ENCODE data around the gene EXOC6B. TPM values are rescaled to one million over a fixed set of nuclear protein-coding genes. Genes with fewer than 3 reads are reported as not detected.

The EXOC6B gene
- total and polyA plus RNA-seq, 9 of the 15 experiments (the other 6 are each of a cell fraction or from before 2014, with no cell fraction given): 0.28 to 4.2 (median 2.0) TPM

DNA sequence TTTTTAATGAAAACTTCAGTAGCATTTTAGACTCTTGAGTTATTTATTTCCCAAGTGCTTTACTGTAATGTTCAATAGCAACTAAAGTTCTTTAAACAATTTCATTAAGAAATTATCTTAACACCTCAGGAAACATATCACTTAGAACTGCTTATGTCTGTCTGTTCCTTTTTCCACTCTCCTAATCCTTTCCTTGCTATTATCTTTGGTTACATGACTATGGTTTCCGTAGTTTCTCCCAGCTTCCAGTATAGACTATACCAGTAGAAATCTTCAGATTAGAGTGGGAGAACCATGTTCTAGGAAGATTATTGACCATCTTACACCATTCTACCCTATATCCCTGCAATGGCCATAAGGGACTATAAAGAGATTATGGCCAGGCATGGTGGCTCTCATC lies 280.0 kb downstream of the EXOC6B start:
- Histone ChIP-seq H3K9me1 (ENCODE audit: control insufficient read depth, insufficient read depth, low read length) (no peaks in the 10 kb centered on the region), H3K79me2 (ENCODE audit: control insufficient read depth, insufficient read depth, low read length) (no peaks in the 10 kb centered on the region), H3K27ac (ENCODE audit: extremely low read depth, low read depth, low read length) (peak overlapping the region; percentile 27), H3K9ac (ENCODE audit: insufficient read depth in 1 of 2, low read depth in 2 of 2, low read length in 2 of 2) (no peak overlapping the region), H3K4me3 (no peak overlapping the region), H3K4me1 (replicated peaks in 1 of 2; ENCODE audit: control insufficient read depth in 2 of 2, insufficient read depth in 2 of 2, low read length in 2 of 2) (peaks cover 0 to 27% of the 10 kb centered on the region in 2 experiments; a peak in 4 of 5 replicates), H3K27me3 (ENCODE audit: control insufficient read depth in 2 of 2, insufficient read depth in 2 of 2, low read length in 2 of 2) (no peaks in the 10 kb centered on the region), H3K36me3 (ENCODE audit: control insufficient read depth, insufficient read depth, low read length) (no peaks in the 10 kb centered on the region), H3K4me2 (ENCODE audit: insufficient read depth, low read length) (no peak overlapping the region), H3K9me3 (replicated peaks; ENCODE audit: control insufficient read depth, insufficient read depth, low read depth, low read length) (no peaks in the 10 kb centered on the region), H2AFZ (ENCODE audit: low read depth, low read length) (peak overlapping the region; percentile 49; the same call in 1 of the 2 replicates), H4K20me1 (replicated peaks; ENCODE audit: control insufficient read depth, insufficient read depth, low read length) (no peaks in the 10 kb centered on the region)
- WGBS (ENCODE audit: insufficient coverage, low coverage, missing lambda C conversion rate): 7% methylated on average over 1 of the region's 1 CpG
- BruUV-seq (replicated peaks): no TSS peak
- POLR2A ChIA-PET: no interaction called here
- no peak for DNase-seq (ENCODE audit: extremely low read depth in 1 of 4, low spot score in 3 of 4)
- FAIRE-seq: peak; percentile 51
- ATAC-seq: peak; percentile 19
- CTCF ChIA-PET (ENCODE audit: low intra/inter-chr PET ratio): no interaction called here
- intact Hi-C loops (cut with micrococcal nuclease): no loop called here
- in situ Hi-C loops (cut with MboI): no loop called here
- TF ChIP-seq, protein P1, sequence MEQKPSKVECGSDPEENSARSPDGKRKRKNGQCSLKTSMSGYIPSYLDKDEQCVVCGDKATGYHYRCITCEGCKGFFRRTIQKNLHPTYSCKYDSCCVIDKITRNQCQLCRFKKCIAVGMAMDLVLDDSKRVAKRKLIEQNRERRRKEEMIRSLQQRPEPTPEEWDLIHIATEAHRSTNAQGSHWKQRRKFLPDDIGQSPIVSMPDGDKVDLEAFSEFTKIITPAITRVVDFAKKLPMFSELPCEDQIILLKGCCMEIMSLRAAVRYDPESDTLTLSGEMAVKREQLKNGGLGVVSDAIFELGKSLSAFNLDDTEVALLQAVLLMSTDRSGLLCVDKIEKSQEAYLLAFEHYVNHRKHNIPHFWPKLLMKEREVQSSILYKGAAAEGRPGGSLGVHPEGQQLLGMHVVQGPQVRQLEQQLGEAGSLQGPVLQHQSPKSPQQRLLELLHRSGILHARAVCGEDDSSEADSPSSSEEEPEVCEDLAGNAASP (IDR thresholded peaks at IDR 0.05): no peak
- TF ChIP-seq MTF1 (CRISPR knock-in tag; IDR thresholded peaks at IDR 0.05; ENCODE audit: borderline replicate concordance) (no peak), ZFP1 (CRISPR knock-in tag; IDR thresholded peaks at IDR 0.05) (no peak), TAL1 (IDR thresholded peaks at IDR 0.05) (peak; percentile 72), CHD2 (IDR thresholded peaks at IDR 0.05; ENCODE audit: low read depth, low read length) (no peak), ZNF561 (CRISPR knock-in tag; conservative IDR thresholded peaks at IDR 0.05) (no peak), CBFA2T2 (conservative IDR thresholded peaks at IDR 0.05) (peak; percentile 64), HSF4 (CRISPR knock-in tag; IDR thresholded peaks at IDR 0.05; ENCODE audit: borderline replicate concordance) (no peak), TEAD1 (CRISPR knock-in tag; IDR thresholded peaks at IDR 0.05) (no peak), RAD21 (CRISPR knock-in tag; conservative IDR thresholded peaks at IDR 0.05 in 1 of 2, IDR thresholded peaks at IDR 0.05 in 1 of 2) (no peak), ZKSCAN1 (IDR thresholded peaks at IDR 0.05; ENCODE audit: low read depth, low read length) (no peak), CC2D1A (IDR thresholded peaks at IDR 0.05) (no peak), ZSCAN29 (IDR thresholded peaks at IDR 0.05) (no peak), ZNF184 (CRISPR knock-in tag; IDR thresholded peaks at IDR 0.05) (no peak), RBM22 (IDR thresholded peaks at IDR 0.05; ENCODE audit: low read depth, low read length, poor library complexity, severe bottlenecking) (no peak), ZNF551 (CRISPR knock-in tag; IDR thresholded peaks at IDR 0.05) (no peak), EP300 (IDR thresholded peaks at IDR 0.05; ENCODE audit: low read length) (no peak), PCBP2 (IDR thresholded peaks at IDR 0.05; ENCODE audit: low read depth, low read length, poor library complexity, severe bottlenecking) (no peak), JUN (IDR thresholded peaks at IDR 0.05; ENCODE audit: borderline replicate concordance, low read depth, low read length) (no peak), JUN (CRISPR knock-in tag; IDR thresholded peaks at IDR 0.05; ENCODE audit: borderline replicate concordance) (no peak), YBX1 (IDR thresholded peaks at IDR 0.05) (no peak), RB1 (IDR thresholded peaks at IDR 0.05; ENCODE audit: low read depth) (no peak), ZFX (CRISPR knock-in tag; IDR thresholded peaks at IDR 0.05) (no peak)
- TF ChIP-seq, protein P2, sequence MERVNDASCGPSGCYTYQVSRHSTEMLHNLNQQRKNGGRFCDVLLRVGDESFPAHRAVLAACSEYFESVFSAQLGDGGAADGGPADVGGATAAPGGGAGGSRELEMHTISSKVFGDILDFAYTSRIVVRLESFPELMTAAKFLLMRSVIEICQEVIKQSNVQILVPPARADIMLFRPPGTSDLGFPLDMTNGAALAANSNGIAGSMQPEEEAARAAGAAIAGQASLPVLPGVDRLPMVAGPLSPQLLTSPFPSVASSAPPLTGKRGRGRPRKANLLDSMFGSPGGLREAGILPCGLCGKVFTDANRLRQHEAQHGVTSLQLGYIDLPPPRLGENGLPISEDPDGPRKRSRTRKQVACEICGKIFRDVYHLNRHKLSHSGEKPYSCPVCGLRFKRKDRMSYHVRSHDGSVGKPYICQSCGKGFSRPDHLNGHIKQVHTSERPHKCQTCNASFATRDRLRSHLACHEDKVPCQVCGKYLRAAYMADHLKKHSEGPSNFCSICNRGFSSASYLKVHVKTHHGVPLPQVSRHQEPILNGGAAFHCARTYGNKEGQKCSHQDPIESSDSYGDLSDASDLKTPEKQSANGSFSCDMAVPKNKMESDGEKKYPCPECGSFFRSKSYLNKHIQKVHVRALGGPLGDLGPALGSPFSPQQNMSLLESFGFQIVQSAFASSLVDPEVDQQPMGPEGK (CRISPR knock-in tag; IDR thresholded peaks at IDR 0.05; ENCODE audit: borderline replicate concordance): no peak

Measured in K562 (cell line).